Measurements from ENCODE around the gene MACROD2.
"Not testable (repeated sequence)": the region's sequence is repeated elsewhere in the genome, so short reads cannot be mapped to it uniquely, and the experiment has no call there.

The MACROD2 gene

GRCh38 chr20:14992961-14993360, 997.6 kb downstream of the MACROD2 start:
- POLR2A ChIA-PET (ENCODE audit: low non-redundant PET): no interaction called here
- CTCF ChIA-PET: no interaction called here

GRCh38 chr20:14996883-14997672, 1001.8 kb downstream of the MACROD2 start:
- ChIA-PET POLR2A (ENCODE audit: low non-redundant PET) (no interaction called here), CTCF (interaction anchor here (0.6 kb wide), 1 partner anchor 12 kb away, joined by 6 read pairs; no protein-coding TSS in a partner anchor)
- H3K27ac ChIP-seq: peak overlapping the region; percentile 41; the same call in 1 of the 2 replicates
- TF ChIP-seq CTCF (conservative IDR thresholded peaks at IDR 0.05; ENCODE audit: low read depth): no peak
- no peak for DNase-seq (ENCODE audit: low spot score)

More at GRCh38 chr20:14992961-14993360, 997.6 kb downstream of the MACROD2 start:
- no peak for DNase-seq (ENCODE audit: low spot score)
- no peak overlapping the region for H3K27ac ChIP-seq
- TF ChIP-seq CTCF (conservative IDR thresholded peaks at IDR 0.05; ENCODE audit: low read depth): no peak

- ChIA-PET POLR2A (ENCODE audit: low non-redundant PET) (no interaction called here), CTCF (no interaction called here)
- DNase-seq (ENCODE audit: low spot score): peak; percentile 76
Observed at GRCh38 chr20:14997791-14998190, 1002.5 kb downstream of the MACROD2 start.

GRCh38 chr20:15005300-15005986, 1010.1 kb downstream of the MACROD2 start:
- H3K27ac ChIP-seq: no peak overlapping the region
- ChIA-PET POLR2A (ENCODE audit: low non-redundant PET) (no interaction called here), CTCF (interaction anchor here (0.6 kb wide), 1 partner anchor 1359 kb away, joined by 3 read pairs; no protein-coding TSS in a partner anchor)
- no peak for TF ChIP-seq CTCF (conservative IDR thresholded peaks at IDR 0.05; ENCODE audit: low read depth)
- DNase-seq (ENCODE audit: low spot score): no peak

More at GRCh38 chr20:14997791-14998190, 1002.5 kb downstream of the MACROD2 start:
- no peak for TF ChIP-seq CTCF (conservative IDR thresholded peaks at IDR 0.05; ENCODE audit: low read depth)
- H3K27ac ChIP-seq: peak overlapping the region; percentile 41; the same call in 1 of the 2 replicates

GRCh38 chr20:15011631-15012030, 1016.3 kb downstream of the MACROD2 start:
- ChIA-PET POLR2A (ENCODE audit: low non-redundant PET) (no interaction called here), CTCF (no interaction called here)
- no peak for DNase-seq (ENCODE audit: low spot score)
- TF ChIP-seq CTCF (conservative IDR thresholded peaks at IDR 0.05; ENCODE audit: low read depth): no peak
- no peak overlapping the region for H3K27ac ChIP-seq

GRCh38 chr20:15012566-15012965, 1017.2 kb downstream of the MACROD2 start:
- H3K27ac ChIP-seq: no peak overlapping the region
- POLR2A ChIA-PET (ENCODE audit: low non-redundant PET): no interaction called here
- no peak for DNase-seq (ENCODE audit: low spot score)

GRCh38 chr20:15016875-15017274, 1021.6 kb downstream of the MACROD2 start:
- DNase-seq (ENCODE audit: low spot score); POLR2A ChIA-PET (ENCODE audit: low non-redundant PET); H3K27ac ChIP-seq: not testable (repeated sequence)
- CTCF ChIA-PET: interaction anchor here (0.7 kb wide), 1 partner anchor 808 kb away, joined by 4 read pairs; no protein-coding TSS in a partner anchor

More at GRCh38 chr20:15012566-15012965, 1017.2 kb downstream of the MACROD2 start:
- CTCF ChIA-PET: interaction anchor here (0.8 kb wide), 1 partner anchor 12 kb away, joined by 3 read pairs; no protein-coding TSS in a partner anchor
- no peak for TF ChIP-seq CTCF (conservative IDR thresholded peaks at IDR 0.05; ENCODE audit: low read depth)
